T-helper 1 cell treated with Interleukin-12 subunit alpha and Interleukin-12 subunit beta and Interleukin-4 antibody, amounts not matched to agents 30 ng/mL and 1 ng/mL, for 36 hours (primary cell): ENCODE results near the gene ABCA13. TPM values are rescaled to one million over a fixed set of nuclear protein-coding genes. Genes with fewer than 3 reads are reported as not detected.
"Not testable (repeated sequence)": the region's sequence is repeated elsewhere in the genome, so short reads cannot be mapped to it uniquely, and the experiment has no call there.

Source experiments
- intact Hi-C: fragments of 100-400 bp; cut with micrococcal nuclease; formaldehyde crosslinking; loops from one replicate; pipeline ENCODE4 v1.15.1; 2024
- total RNA-seq: library from RNA; stranded (reverse); gene quantifications from 2 replicates; pipeline ENCODE4 v1.2.3, GENCODE V29; 2022

ABCA13 gene
- total RNA-seq, 1 donor from 2014 or later, result 0.05 TPM

DNA sequence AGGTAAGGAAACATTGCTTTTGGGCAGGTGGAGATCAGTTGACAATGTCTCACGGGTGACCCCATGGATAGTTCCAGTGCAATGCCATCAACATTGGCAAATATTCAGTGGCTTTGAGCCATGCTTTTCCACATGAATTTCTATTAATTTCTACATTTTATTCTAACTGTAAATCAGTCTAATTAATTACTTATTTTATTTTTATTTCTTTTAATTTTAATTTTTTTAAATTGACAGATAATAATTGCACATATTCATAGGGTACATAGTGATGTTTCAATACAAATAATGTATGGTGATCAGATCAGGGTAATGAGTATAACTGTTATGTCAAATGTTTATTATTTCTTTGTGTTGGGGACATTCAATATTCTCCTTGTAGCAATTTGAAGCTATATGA, 3.8 kb downstream of the ABCA13 start:
- intact Hi-C loops, result no loop called here

DNA sequence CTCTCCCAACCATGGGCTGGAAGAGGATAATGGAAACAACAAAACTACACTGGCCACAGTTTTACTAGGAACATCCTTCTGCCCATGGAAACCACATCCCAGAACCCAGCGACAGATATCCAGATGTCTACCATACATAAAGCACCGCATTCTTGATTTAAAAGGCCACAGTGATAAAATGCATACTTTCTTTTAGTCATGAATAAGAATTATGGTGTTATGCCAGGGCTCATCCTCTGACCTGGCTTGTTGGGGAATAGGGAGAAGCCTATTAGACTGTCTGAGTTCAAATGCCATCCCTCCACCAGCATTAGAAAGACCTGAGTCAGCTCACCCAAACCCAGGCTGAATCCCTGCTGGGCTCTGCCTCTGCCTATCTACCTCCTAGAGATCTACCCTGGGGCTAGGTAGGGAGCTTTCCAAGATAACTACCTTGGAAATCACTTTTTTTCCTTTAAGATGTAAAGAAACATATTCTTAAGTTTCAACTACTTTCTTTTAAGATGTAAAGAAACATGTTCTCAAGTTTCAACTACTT, 5.2 kb downstream of the ABCA13 start:
- intact Hi-C loops, result no loop called here

DNA sequence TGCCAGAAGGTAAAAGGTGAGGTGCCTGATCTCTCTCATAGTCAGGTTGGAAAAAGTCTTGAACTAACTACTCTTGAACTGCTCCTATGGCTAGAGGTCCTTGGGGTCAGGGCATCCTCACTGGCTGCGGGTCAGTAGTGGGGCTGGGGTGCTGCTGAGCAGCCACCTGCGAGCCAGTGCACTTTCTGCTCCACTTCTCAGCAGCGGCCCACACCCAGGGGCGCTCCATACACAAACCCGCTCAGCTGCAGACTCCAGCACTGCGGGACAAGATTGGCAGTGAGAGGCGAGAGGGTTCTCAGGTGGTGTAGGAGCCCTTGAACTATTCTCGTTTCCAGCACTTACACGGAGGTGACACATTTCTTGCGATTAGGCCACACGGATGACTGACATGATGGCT, 6.0 kb downstream of the ABCA13 start:
- intact Hi-C loops, result no loop called here

DNA sequence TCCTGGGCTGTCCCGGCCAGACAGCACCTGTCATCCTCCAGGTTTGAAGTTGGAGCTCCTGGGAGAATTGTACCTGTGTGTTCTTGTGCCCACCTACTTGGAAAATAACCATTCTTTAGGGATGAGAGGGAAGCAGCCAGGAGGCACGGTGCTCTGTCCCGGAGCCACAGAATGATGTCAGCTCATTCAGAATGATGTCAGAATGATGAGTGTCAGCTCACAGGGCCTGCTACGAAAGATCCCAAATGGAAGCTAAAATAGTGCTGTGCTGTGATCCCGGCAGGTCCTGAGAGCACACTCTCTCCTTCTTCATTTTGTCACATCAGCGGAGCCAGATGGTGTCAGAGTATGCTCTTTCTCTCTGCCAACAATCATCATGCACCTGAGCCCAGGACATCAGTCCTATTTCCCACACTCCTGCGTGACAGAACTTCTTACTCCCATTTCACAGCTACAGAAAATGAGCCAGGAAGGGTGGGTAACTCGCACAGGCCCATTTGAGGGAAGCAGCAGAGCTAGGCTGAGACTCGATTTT, 8.3 kb downstream of the ABCA13 start:
- intact Hi-C loops, result no loop called here

DNA sequence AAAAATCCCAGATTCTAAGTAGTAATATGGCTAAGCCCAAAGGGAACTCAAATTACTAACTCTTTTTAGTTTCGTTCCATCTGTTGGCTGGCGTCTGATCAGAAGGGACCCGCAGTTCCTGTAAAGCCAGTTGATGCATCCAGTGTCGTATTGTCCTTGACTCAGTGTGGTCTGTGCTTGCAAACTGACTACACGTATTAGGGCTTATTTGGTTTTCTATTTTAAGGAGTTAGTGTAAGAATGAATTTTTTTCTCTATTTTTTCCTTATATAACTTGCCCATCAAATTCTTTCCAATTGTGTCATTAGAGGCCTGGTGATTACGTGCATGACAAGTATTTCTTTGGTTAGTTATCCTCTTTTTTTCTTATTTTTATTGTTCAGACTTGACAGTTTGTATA, 9.7 kb downstream of the ABCA13 start:
- intact Hi-C loops, result no loop called here

DNA sequence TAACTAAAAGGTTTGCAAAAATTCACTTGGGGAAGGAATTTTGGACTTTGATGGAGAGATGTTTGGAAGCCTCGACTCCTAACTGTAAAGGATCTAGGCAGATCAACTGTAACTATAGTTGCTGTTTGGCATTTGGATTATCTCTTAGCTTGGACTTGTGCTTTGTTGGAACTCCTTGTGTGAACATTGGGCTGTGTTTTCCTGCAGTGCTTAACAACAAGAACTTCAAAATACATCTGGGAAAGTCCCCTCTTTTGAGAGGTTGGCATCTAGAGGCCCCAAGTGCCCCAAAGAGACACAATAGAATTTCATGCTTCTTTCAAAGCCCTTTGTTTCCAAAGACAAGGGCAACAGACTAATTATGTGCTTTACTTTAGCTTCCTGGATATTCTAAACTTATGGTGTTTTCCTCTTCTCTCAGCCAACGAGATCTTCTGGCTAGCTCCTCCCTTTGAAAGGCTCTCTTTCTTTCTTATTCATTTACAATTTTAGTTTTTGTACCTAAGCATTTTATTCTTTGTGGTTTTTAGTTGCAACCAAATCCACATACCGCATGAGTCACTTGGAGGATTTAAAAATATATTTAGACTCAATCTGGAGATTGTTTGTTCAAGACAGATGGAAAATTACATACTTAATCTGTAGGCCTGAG, 11.6 kb downstream of the ABCA13 start:
- intact Hi-C loops, result no loop called here

DNA sequence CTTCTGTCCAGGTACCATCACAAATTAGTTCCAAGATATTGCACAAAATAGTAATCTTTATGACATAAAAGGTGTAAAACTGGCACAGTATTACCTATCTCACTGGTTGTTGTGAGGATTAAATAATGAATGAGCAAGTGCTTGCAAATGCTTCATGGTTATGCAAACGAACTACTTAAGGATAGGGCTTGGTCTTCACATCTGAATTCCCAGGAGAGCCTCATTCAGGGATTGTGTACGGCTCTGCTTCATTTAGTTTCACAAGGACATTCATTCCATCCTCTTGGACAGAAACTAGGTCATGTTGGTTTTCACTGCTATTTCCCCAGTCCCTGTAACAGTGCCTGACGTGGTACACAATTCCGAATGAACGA, 12.1 kb downstream of the ABCA13 start:
- intact Hi-C loops, result no loop called here

DNA sequence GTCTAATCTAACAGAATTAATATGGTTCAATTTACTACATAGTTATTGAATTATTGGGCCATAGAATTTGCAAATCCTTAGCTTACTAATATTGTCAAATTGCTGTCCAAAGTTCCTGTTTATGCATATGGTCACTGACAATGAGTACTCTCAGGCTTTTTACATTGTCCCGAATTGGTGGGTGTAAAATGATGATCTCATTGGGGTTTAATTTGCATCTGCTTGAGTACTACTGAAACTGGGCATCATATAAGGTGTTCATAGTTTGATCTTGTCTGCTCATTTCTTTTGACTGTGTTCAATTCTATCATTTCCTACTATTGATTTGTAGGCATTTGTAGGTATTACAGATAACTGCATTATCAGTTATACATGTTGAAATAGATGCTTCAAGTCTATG, 12.7 kb downstream of the ABCA13 start:
- intact Hi-C loops, result no loop called here

DNA sequence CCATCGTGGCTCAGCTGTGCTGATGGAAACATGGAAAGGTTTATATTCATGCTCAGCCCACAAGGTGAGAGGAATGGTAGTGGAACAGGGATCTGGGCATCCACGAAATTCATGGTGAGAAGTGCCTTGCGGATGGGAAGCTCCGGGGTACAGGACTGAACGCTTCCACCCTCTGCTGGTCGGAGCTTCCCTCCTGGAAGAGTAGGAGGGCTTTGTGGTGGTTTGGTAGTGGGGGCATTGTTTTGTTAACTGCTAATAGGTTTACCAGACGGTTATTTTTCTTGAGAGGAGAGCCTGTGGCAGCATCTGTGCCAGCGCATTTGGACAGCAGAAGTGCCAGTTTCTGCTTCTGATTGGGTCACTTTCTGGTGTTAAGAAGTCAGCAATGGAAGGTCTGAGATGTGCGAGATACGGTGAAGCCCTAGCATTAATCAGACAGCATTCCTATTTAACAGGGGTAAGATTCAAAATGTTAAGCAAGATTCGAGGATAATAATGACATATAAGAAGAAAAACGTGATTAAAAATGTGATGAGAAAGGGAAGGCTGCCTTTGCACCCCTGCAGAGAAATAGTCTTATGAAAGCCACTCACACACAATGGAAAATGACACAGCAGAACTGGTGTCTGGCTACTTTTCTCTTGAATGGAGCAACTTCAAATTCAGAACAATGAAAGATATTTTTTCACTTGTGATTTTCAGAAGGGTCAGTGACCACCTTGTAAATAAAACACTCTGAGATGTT, 17.7 kb downstream of the ABCA13 start:
- intact Hi-C loops, result no loop called here

DNA sequence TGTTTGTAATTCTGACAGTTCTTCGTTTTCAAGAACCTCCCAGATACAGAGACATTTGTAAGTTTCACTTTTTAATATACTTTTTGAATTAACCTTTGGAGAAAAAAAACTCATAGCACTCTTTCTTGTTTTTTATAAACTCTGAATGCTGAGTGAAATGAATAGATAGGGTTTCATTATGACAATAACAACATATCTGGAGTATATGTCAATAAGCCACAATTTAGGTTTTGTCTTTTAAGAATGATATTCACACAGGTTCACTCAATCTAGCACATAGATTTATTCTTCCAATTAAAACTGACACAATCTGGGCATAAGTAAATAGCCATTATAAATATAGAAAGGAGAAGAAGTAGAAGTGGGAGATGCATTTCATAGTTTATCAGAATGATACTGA, 21.7 kb downstream of the ABCA13 start:
- intact Hi-C loops, result no loop called here

DNA sequence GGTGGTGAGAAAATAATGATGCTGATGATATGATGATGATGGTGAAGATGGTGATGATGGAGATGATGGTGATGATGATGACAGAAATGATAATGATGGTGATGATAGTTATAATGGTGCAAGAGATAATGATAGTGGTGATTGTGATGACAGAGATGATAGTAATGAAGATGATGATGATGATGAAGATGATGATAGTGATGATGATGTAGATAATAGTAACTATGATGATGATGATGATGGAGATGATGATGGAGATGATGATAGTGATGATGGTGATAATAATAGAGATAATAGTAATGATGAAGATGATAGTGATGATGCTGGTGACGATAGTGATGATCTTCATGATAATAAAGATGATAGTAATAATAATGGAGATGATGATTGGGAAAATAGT, 22.2 kb downstream of the ABCA13 start:
- intact Hi-C loops, result no loop called here

DNA sequence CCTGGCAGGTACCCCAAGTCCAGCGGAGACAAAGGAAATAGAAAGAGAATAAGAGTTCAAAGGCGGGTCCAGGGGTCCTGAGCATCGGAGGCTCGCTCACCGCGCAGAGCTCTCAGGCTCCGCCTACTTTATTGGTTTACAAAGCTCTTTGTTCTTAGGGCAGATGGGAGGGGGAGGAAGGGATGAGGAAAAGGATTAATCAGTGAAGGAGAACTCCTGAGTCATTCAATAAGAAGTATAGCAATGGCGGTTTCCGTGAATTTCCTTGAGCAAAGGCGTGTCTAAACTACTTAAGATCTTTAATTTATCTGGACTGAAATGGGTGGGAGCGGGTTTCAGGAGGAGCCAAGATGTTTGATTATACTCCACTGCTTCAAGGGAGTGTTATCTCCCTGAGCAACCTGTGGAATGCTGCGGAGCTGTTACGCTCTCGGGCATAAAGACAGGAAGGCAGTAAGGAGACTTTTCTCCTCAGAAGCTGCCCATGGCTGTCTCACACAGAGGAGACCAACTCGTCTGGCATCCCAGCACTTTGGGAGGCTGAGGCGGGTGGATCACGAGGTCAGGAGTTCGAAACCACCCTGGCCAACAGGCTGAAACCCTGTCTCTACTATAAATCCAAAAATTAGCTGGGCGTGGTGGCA, 29.8 kb downstream of the ABCA13 start:
- intact Hi-C loops, result not testable (repeated sequence)

DNA sequence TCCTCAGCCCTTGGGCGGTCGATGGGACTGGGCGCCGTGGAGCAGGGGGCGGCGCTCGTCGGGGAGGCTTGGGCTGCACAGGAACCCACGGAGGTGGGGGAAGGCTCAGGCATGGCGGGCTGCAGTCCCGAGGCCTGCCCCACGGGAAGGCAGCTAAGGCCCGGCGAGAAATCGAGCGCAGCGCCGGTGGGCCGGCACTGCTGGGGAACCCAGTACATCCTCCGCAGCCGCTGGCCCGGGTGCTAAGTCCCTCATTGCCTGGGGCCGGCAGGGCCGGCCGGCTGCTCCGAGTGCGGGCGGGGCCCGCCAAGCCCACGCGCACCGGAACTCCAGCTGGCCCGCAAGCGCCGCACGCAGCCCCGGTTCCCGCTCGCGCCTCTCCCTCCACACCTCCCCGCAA, 31.7 kb downstream of the ABCA13 start:
- intact Hi-C loops, result not testable (repeated sequence)

DNA sequence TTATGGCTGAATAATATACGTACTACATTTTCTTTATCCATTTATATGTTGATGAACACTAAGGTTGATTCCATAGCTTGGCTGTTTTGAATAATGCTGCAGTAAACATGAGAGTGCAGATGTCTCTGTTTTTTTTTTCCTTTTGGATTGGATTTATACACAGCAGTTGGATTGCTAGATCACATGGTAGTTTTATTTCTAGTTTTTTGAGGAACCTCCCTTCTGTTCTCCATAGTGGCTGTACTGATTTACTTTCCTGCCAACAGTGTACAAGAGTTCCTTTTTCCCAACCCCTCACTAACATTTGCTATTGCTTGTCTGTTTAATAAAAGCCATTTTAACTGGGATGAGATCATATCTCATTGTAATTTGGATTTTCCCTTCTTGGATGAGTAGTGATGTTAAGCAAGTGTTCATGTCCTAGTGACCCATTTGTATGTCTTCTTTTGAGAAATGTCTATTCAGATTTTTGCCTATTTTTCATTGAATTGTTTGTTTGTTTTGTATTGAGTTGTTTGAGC, 36.0 kb downstream of the ABCA13 start:
- intact Hi-C loops, result no loop called here

DNA sequence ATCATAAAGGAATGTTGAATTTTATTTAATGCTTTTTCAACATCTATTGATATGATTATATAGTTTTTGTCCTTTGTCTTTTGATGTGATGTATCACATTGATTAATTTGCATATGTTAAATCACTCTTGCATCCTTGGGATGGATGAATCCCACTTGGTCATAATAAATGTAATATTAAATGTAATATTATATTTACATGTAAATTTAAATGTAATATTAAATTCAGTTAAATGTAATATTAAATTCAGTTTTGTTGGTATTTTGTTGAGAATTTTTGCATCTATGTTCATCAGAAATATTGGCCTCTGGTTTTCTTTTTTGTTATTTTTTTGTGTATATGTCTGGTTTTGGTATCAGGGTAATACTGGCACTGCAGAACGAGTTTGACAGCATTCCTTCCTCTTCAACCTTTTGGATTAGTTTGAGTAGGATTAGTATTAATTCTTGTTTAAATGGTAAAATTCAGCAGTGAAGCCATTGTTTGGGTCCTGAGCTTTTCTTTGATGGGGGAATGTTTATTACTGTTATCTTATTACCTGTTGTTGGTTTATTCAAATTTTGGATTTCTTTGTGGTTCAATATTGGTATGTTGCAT, 37.8 kb downstream of the ABCA13 start:
- intact Hi-C loops, result no loop called here

DNA sequence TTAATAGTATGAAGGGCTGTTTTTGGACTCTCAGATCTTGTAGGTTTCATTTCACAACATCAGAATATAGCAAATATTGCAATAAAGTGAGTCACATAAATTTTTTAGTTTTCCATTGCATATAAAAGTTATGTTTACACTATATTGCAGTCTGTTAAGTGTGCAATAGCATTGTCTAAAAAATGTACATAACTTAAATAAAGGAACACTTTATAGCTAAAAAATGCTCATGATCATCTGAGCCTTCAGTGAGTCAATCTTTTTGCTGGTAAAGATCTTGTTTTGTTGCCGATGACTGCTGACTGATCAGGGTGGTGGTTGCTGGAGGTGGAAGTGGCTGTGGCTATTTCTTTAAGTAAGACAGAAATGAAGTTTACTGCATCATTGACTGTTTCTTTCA, 42.0 kb downstream of the ABCA13 start:
- intact Hi-C loops, result no loop called here

DNA sequence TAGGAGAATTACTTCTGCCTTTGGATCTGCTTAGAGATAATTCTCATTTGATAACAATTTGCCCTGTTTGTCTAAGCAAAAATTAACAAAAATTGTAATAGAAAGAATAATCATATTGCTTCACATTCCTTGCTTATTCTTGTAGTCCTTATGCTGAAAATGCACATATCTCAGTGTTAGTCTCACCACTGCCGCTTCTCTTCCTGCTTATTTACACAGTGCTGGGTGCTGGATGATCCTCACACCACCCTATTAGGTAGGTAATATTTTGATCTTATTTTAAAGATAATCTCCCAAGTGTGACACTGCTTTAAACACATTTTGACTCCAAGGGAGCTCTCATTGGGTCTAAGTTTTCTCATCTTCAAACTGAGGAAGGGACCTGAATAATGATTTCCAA, 46.0 kb downstream of the ABCA13 start:
- intact Hi-C loops, result no loop called here

DNA sequence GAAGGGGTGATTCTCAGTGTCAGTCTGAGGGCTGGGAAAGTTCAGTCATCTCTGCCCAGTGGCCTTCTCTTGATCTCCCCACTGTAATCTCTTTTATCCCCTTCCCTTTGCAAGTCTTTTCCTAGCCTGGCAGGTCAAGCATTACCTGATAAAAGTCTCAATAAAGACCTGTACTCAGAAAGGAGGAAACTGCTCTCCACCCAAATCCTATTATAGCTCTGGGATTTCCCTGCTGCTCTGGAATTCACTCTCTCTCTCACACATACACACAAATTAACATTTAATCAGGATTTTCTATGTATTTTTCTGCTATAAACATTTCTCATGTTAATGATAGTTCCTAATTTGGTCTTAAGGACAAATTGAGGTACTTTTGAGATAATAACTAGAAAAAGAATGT, 46.5 kb downstream of the ABCA13 start:
- intact Hi-C loops, result no loop called here

DNA sequence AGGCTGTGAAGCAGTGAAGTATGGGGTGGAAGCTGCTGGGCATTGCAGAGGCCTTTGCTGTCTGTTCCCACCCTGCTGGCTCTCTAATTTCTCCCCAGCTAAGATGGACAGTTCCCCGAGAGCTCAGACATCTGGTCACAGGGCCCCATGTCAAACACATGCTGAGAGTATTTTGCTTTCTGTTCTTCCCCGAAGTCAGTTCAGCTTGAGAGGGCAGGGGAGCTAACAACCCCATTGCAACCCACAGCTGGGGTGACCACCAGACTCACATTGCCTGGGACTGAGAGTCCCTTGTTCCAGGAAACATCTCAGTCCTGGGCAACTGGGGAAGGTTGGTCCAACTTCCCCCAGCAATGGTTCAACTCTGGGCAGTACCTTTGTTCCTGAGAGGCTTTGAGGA, 52.8 kb downstream of the ABCA13 start:
- intact Hi-C loops, result no loop called here

DNA sequence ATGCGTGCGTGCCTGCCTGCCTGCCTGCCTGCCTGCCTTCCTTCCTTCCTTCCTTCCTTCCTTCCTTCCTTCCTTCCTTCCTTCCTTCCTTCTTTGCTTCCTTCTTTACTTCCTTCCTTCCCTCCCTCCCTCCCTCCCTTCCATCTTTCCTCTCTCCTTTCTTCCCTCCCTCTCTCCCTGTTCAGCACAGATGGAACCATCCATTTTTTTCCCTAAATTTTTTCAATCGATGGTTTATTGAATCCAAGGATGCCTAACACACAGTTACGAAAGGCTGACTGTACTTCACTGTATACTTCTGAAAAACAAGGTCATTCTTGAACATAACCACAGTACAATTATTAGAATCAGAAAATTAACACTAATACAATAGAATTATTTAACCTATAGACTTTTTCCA, 53.8 kb downstream of the ABCA13 start:
- intact Hi-C loops, result no loop called here

DNA sequence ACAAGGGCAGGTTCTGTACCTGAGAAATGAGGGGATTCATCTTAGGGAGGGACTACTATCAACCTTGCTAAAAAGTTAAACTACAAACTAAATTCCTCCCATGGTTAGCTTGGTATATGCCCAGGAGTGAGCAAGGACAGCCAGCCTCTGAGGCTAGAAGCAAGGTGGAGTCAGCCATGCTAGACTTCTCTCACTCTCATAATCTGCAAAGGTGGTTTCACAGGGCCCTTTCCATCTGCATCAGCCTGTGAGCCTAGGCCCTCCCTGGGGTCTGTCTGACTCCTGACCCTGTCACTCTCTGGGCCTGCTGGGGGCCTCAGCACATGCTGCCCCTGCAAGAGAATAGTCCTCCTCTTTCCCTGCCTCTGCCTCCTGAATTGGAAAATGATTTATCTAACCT, 66.1 kb downstream of the ABCA13 start:
- intact Hi-C loops, result no loop called here

DNA sequence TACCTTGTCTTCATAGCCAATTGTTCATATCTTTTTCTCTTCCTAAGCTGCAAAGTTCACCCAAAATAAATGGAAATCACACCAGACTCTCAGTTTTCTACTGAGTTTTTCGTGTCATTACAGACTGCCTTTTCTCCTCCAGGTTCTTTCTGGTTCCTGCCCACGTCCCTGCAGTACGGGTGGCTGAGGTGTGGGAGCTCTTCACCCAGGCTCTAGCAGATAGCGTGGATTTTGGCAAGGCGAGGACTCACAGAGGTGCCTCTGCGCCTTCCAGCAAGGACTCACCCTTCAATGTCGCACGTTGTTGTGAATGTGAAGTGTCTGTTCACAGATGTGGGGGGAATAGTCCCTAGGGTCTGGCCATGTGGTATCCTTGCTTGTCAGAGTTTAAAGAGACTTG, 71.6 kb downstream of the ABCA13 start:
- intact Hi-C loops, result no loop called here
